ENCODE data around the gene DDRGK1.

DNA sequence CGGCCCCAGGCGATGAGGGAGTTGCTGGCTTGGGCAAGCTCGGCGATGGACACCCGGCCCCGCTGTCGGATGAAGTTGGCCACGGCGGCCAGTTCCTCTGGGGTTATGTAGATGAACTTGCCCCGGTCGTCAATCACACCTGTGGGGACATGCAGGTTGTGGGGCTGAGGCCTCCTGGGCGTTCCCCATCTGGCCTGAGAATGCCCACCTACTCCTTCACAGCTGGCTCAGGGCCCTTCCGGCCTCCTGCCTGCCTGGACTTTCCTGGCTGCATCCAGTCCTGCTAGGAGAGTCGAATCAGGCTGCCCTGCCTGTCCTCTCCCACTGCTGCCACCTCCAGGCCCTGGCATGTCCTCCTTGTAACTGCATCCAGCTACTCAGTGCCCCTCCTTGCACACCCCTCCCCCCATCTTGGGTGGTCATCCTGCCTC lies 13.8 kb downstream of the DDRGK1 start:
- TF ChIP-seq, protein P1, sequence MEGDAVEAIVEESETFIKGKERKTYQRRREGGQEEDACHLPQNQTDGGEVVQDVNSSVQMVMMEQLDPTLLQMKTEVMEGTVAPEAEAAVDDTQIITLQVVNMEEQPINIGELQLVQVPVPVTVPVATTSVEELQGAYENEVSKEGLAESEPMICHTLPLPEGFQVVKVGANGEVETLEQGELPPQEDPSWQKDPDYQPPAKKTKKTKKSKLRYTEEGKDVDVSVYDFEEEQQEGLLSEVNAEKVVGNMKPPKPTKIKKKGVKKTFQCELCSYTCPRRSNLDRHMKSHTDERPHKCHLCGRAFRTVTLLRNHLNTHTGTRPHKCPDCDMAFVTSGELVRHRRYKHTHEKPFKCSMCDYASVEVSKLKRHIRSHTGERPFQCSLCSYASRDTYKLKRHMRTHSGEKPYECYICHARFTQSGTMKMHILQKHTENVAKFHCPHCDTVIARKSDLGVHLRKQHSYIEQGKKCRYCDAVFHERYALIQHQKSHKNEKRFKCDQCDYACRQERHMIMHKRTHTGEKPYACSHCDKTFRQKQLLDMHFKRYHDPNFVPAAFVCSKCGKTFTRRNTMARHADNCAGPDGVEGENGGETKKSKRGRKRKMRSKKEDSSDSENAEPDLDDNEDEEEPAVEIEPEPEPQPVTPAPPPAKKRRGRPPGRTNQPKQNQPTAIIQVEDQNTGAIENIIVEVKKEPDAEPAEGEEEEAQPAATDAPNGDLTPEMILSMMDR (IDR thresholded peaks at IDR 0.05): no peak
- no peak for TF ChIP-seq POLR2A (IDR thresholded peaks at IDR 0.05)

Data from esophagus squamous epithelium (tissue), 4 donors.